IMR-90 (cell line): ENCODE results near the gene COG3. TPM values are rescaled to one million over a fixed set of nuclear protein-coding genes. Genes with fewer than 3 reads are reported as not detected.

Experiments
- ATAC-seq: fragments of 200-7000 bp; cut with Tn5 transposase; 2 replicates; pipeline ENCODE4 v1.9.1; 2020; ENCODE audit warnings: low read depth, mild to moderate bottlenecking, moderate library complexity
- BruUV-seq: library from RNA; stranded (reverse); fragments of 400-500 nt; replicated peaks from 2 replicates; lab custom pipeline; 2021; lab: Mats Ljungman, UMichigan
- CTCF ChIA-PET: fragments of 300-600 bp; formaldehyde crosslinking; extraction: SDS; loops from one replicate; lab custom pipeline; 2021; ENCODE audit warnings: antibody characterized with exemption; lab: Yijun Ruan, JAX
- POLR2A ChIA-PET: fragments of 300-600 bp; sonication (Branson Sonifier 250); formaldehyde crosslinking; loops from one replicate; lab custom pipeline; 2022; ENCODE audit warnings: antibody characterized with exemption; ENCODE audit not compliant: unreplicated experiment; lab: Charles Lee
- DNase-seq: peaks from one replicate; pipeline ENCODE4 v3.0.0; 2013
- H2AFZ ChIP-seq: replicated peaks from 2 replicates; pipeline ENCODE3; 2013; ENCODE audit warnings: low read length, mild to moderate bottlenecking; ENCODE audit not compliant: poor library complexity
- H2AK5ac ChIP-seq: 2 replicates; pipeline ENCODE4 v1.6.1; 2013; ENCODE audit warnings: low read depth, low read length, inconsistent platforms
- H2AK9ac ChIP-seq: replicated peaks from 2 replicates; pipeline ENCODE3; 2013; ENCODE audit warnings: mild to moderate bottlenecking, low read depth, low read length, moderate library complexity; ENCODE audit not compliant: poor library complexity
- H2BK120ac ChIP-seq: 2 replicates; pipeline ENCODE4 v1.6.1; 2013; ENCODE audit warnings: low read depth, low read length, inconsistent platforms
- H2BK15ac ChIP-seq: 3 replicates; pipeline ENCODE4 v1.6.1; 2013; ENCODE audit warnings: low read depth, low read length, inconsistent platforms
- H2BK20ac ChIP-seq: 2 replicates; pipeline ENCODE4 v1.6.1; 2013; ENCODE audit warnings: low read depth, mild to moderate bottlenecking, inconsistent platforms, low read length, moderate library complexity
- H2BK5ac ChIP-seq: 2 replicates; pipeline ENCODE4 v1.6.1; 2013; ENCODE audit warnings: mild to moderate bottlenecking, low read depth, low read length, inconsistent platforms; ENCODE audit not compliant: poor library complexity, severe bottlenecking
- H3K14ac ChIP-seq: replicated peaks from 2 replicates; pipeline ENCODE4 v1.6.1; 2013; ENCODE audit warnings: low read depth, low read length, inconsistent platforms
- H3K18ac ChIP-seq: 2 replicates; pipeline ENCODE4 v1.6.1; 2013; ENCODE audit warnings: low read depth, low read length, control low read depth
- H3K23ac ChIP-seq: 2 replicates; pipeline ENCODE4 v1.6.1; 2013; ENCODE audit warnings: low read depth, low read length, inconsistent platforms
- H3K27ac ChIP-seq: 2 replicates; pipeline ENCODE4 v1.5.1; 2013; ENCODE audit warnings: mild to moderate bottlenecking, control low read depth, low read length; ENCODE audit not compliant: insufficient read depth
- H3K27me3 ChIP-seq: 2 replicates; pipeline ENCODE4 v1.6.1; 2013; ENCODE audit warnings: low read length; ENCODE audit not compliant: control insufficient read depth, insufficient read depth
- H3K36me3 ChIP-seq: 2 replicates; pipeline ENCODE4 v1.6.1; 2013; ENCODE audit warnings: low read length, mixed read lengths; ENCODE audit not compliant: control insufficient read depth, insufficient read depth
- H3K4ac ChIP-seq: 2 replicates; pipeline ENCODE4 v1.6.1; 2013; ENCODE audit warnings: low read depth, low read length, inconsistent platforms
- H3K4me1 ChIP-seq: 2 replicates; pipeline ENCODE4 v1.6.1; 2013; ENCODE audit warnings: low read length, mixed read lengths; ENCODE audit not compliant: control insufficient read depth, insufficient read depth
- H3K4me2 ChIP-seq: 2 replicates; pipeline ENCODE4 v1.6.1; 2013; ENCODE audit warnings: low read depth, mild to moderate bottlenecking, control low read depth, low read length, moderate library complexity
- H3K4me3 ChIP-seq: 2 replicates; pipeline ENCODE4 v1.5.1; 2013; ENCODE audit warnings: low read depth, mild to moderate bottlenecking, control low read depth, low read length, moderate library complexity; ENCODE audit not compliant: insufficient read depth
- H3K56ac ChIP-seq: 2 replicates; pipeline ENCODE4 v1.6.1; 2013; ENCODE audit warnings: low read length, inconsistent platforms; ENCODE audit not compliant: insufficient read depth; ENCODE audit errors: extremely low read depth
- H3K79me1 ChIP-seq, 2 experiments: 2 replicates each; pipeline ENCODE4 v1.6.1; 2013; ENCODE audit warnings: low read length in 2 of 2, inconsistent platforms in 1 of 2, low read depth in 1 of 2
- H3K9ac ChIP-seq: 2 replicates; pipeline ENCODE4 v1.6.1; 2013; ENCODE audit warnings: low read depth, low read length, control low read depth
- H3K9me1 ChIP-seq: 2 replicates; pipeline ENCODE4 v1.6.1; 2013; ENCODE audit warnings: low read length, inconsistent platforms; ENCODE audit not compliant: insufficient read depth
- H3K9me3 ChIP-seq: 2 replicates; pipeline ENCODE4 v1.6.1; 2013; ENCODE audit warnings: low read length; ENCODE audit not compliant: control insufficient read depth, insufficient read depth
- H4K20me1 ChIP-seq: 2 replicates; pipeline ENCODE4 v1.6.1; 2013; ENCODE audit warnings: low read length, inconsistent platforms; ENCODE audit not compliant: insufficient read depth
- H4K5ac ChIP-seq: 2 replicates; pipeline ENCODE4 v1.6.1; 2013; ENCODE audit warnings: mild to moderate bottlenecking, low read depth, low read length, control low read depth
- H4K8ac ChIP-seq, 2 experiments: 2 replicates each; pipeline ENCODE4 v1.6.1; 2013; ENCODE audit warnings: low read depth in 2 of 2, low read length in 2 of 2, control low read depth in 1 of 2, inconsistent platforms in 1 of 2
- H4K91ac ChIP-seq: 2 replicates; pipeline ENCODE4 v1.6.1; 2013; ENCODE audit warnings: low read depth, low read length, inconsistent platforms; ENCODE audit not compliant: insufficient read depth
- BHLHE40 ChIP-seq: fragments of 150-350 bp; IDR thresholded peaks from 2 replicates; pipeline ENCODE4 v1.6.1; 2016; ENCODE audit warnings: mild to moderate bottlenecking, low read depth, low read length
- CEBPB ChIP-seq: IDR thresholded peaks from 2 replicates; pipeline ENCODE4 v1.6.1; 2012; ENCODE audit warnings: low read depth, low read length, improper control_type of control experiment
- CHD1 ChIP-seq: IDR thresholded peaks from 2 replicates; pipeline ENCODE4 v1.6.1; 2012; ENCODE audit warnings: low read depth, low read length, improper control_type of control experiment
- CTCF ChIP-seq: conservative IDR thresholded peaks from 2 replicates; pipeline ENCODE4 v1.5.1; 2012; ENCODE audit warnings: mild to moderate bottlenecking, low read depth, low read length, improper control_type of control experiment
- FOS ChIP-seq: fragments of 150-350 bp; IDR thresholded peaks from 2 replicates; pipeline ENCODE4 v1.6.1; 2016; ENCODE audit warnings: low read depth, low read length
- MAFK ChIP-seq: IDR thresholded peaks from 2 replicates; pipeline ENCODE4 v1.6.1; 2012; ENCODE audit warnings: low read depth, low read length, improper control_type of control experiment
- MAZ ChIP-seq: IDR thresholded peaks from 2 replicates; pipeline ENCODE4 v1.6.1; 2012; ENCODE audit warnings: low read depth, mild to moderate bottlenecking, low read length, improper control_type of control experiment, moderate library complexity, borderline replicate concordance
- MXI1 ChIP-seq: IDR thresholded peaks from 2 replicates; pipeline ENCODE4 v1.6.1; 2012; ENCODE audit warnings: low read depth, mild to moderate bottlenecking, low read length, moderate library complexity, borderline replicate concordance
- NFE2L2 ChIP-seq: fragments of 150-350 bp; IDR thresholded peaks from 2 replicates; pipeline ENCODE4 v1.6.1; 2016; ENCODE audit warnings: low read depth, mild to moderate bottlenecking, low read length
- POLR2A ChIP-seq: IDR thresholded peaks from 2 replicates; pipeline ENCODE4 v1.6.1; 2012; ENCODE audit warnings: mild to moderate bottlenecking, low read depth, low read length
- RAD21 ChIP-seq: IDR thresholded peaks from 2 replicates; pipeline ENCODE4 v1.6.1; 2012; ENCODE audit warnings: low read length, improper control_type of control experiment
- RCOR1 ChIP-seq: IDR thresholded peaks from 2 replicates; pipeline ENCODE4 v1.6.1; 2012; ENCODE audit warnings: mild to moderate bottlenecking, low read length, improper control_type of control experiment; ENCODE audit not compliant: insufficient replicate concordance
- RFX5 ChIP-seq: IDR thresholded peaks from 2 replicates; pipeline ENCODE4 v1.8.0; 2012; ENCODE audit warnings: low read depth, mild to moderate bottlenecking, low read length, moderate library complexity
- SMC3 ChIP-seq: fragments of 150-350 bp; IDR thresholded peaks from 2 replicates; pipeline ENCODE4 v1.6.1; 2016; ENCODE audit warnings: low read depth, mild to moderate bottlenecking, antibody characterized with exemption, low read length, moderate library complexity
- WGBS, 2 experiments: methylation state at CpG; one replicate each; pipeline versions ENCODE4 v1.1.5 to v1.1.7; 2013; ENCODE audit warnings: missing lambda C conversion rate in 2 of 2; ENCODE audit not compliant: insufficient read length in 1 of 2; ENCODE audit errors: extremely low coverage in 2 of 2; 5-methylcytosine and 5-hydroxymethylcytosine counted together
- dilution Hi-C: fragments of 300-500 bp; cut with HindIII; formaldehyde crosslinking; loops from one replicate; pipeline ENCODE4 v1.14.3; 2018; ENCODE audit warnings: low sequenced_read_pairs; ENCODE audit not compliant: unreplicated experiment
- in situ Hi-C: fragments of 300-500 bp; cut with MboI; formaldehyde crosslinking; loops from 3 replicates; pipeline ENCODE4 v1.14.3; 2019; ENCODE audit warnings: low sequenced_read_pairs, inconsistent platforms, mixed read lengths
- intact Hi-C: fragments of 100-400 bp; cut with micrococcal nuclease; formaldehyde crosslinking; loops from 2 replicates; pipeline ENCODE4 v1.10.0; 2022
- polyA plus RNA-seq, 3 experiments: library from polyadenylated mRNA; depleted of rRNA; stranded (reverse); fragments of >200 nt; gene quantifications; 2 replicates each; pipeline ENCODE4 v1.2.3, GENCODE V29; 2012; ENCODE audit warnings: low replicate concordance in 1 of 3
- total RNA-seq: library from RNA; depleted of rRNA; stranded (reverse); fragments of >200 nt; gene quantifications from 2 replicates; pipeline ENCODE4 v1.2.3, GENCODE V29; 2012
- TF ChIP-seq, protein P1 (sequence below): fragments of 150-350 bp; IDR thresholded peaks from 2 replicates; pipeline ENCODE4 v1.6.1; 2016; ENCODE audit warnings: low read depth, mild to moderate bottlenecking, low read length, moderate library complexity, borderline replicate concordance
- TF ChIP-seq, protein P2 (sequence below): fragments of 150-350 bp; IDR thresholded peaks from 2 replicates; pipeline ENCODE4 v1.6.1; 2017; ENCODE audit warnings: mild to moderate bottlenecking, antibody characterized with exemption, low read length, low read depth

The COG3 gene
- total and polyA plus RNA-seq, 2 of the 4 experiments (the other 2 are of a cell fraction) = 21.7 to 31.9 TPM

DNA sequence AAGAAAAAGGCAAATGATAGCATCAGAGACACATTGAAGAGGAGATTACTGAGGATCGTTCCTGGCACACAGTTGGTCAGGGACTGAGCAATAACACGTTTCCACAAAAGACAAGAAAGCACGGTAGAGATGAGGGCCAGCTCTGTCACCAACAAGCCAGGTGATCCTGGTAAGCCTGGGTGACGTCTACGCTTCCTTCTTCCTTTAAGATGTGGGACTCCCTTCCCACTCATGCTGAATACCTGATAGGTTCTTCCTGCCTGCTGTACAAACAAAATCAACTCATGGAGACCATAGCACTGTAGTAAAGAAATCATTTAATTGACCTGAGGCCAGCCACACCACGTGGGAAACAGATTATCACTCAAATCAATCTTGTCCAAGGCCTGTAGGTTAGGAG, 19.7 kb upstream of the COG3 start:
- Histone ChIP-seq H3K27me3 (peaks cover 10% of the 10 kb centered on the region), H3K27ac (no peak overlapping the region), H3K56ac (no peak overlapping the region), H3K18ac (no peak overlapping the region), H3K4me2 (no peak overlapping the region), H4K5ac (no peak overlapping the region), H3K4me1 (peaks cover 3% of the 10 kb centered on the region; the same call in 1 of the 2 replicates), H3K4me3 (no peak overlapping the region), H2AK5ac (no peak overlapping the region), H2AFZ (no peak overlapping the region), H2AK9ac (no peak overlapping the region), H3K4ac (no peak overlapping the region), H2BK120ac (no peak overlapping the region), H4K20me1 (no peaks in the 10 kb centered on the region), H3K9ac (no peak overlapping the region), H3K14ac (no peak overlapping the region), H2BK15ac (no peak overlapping the region), H2BK5ac (no peak overlapping the region), H2BK20ac (no peak overlapping the region), H3K23ac (no peak overlapping the region), H3K9me3 (no peaks in the 10 kb centered on the region), H3K9me1 (no peaks in the 10 kb centered on the region), H3K36me3 (no peaks in the 10 kb centered on the region), H4K8ac (no peak overlapping the region), H3K79me1 (no peaks in the 10 kb centered on the region), H4K91ac (no peak overlapping the region)
- intact Hi-C loops (no loop called here), in situ Hi-C loops (no loop called here), dilution Hi-C loops (no loop called here)
- BruUV-seq = no TSS peak
- CTCF ChIA-PET = no interaction called here
- no peak for ATAC-seq
- TF ChIP-seq MAFK = no peak
- no peak for TF ChIP-seq BHLHE40
- TF ChIP-seq MAZ = no peak
- no peak for TF ChIP-seq RCOR1
- no peak for TF ChIP-seq MXI1
- TF ChIP-seq FOS = no peak
- TF ChIP-seq, protein P1, sequence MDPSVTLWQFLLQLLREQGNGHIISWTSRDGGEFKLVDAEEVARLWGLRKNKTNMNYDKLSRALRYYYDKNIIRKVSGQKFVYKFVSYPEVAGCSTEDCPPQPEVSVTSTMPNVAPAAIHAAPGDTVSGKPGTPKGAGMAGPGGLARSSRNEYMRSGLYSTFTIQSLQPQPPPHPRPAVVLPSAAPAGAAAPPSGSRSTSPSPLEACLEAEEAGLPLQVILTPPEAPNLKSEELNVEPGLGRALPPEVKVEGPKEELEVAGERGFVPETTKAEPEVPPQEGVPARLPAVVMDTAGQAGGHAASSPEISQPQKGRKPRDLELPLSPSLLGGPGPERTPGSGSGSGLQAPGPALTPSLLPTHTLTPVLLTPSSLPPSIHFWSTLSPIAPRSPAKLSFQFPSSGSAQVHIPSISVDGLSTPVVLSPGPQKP = no peak
- TF ChIP-seq, protein P2, sequence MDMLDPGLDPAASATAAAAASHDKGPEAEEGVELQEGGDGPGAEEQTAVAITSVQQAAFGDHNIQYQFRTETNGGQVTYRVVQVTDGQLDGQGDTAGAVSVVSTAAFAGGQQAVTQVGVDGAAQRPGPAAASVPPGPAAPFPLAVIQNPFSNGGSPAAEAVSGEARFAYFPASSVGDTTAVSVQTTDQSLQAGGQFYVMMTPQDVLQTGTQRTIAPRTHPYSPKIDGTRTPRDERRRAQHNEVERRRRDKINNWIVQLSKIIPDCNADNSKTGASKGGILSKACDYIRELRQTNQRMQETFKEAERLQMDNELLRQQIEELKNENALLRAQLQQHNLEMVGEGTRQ = no peak
- no peak for TF ChIP-seq NFE2L2
- no peak for TF ChIP-seq SMC3
- no peak for TF ChIP-seq RAD21
- no peak for TF ChIP-seq CHD1
- no peak for TF ChIP-seq POLR2A
- TF ChIP-seq CTCF = no peak
- no peak for TF ChIP-seq RFX5
- no peak for TF ChIP-seq CEBPB
- WGBS, 2 experiments = 75% methylated on average over 3 of the region's 6 CpGs; no CpG with 5 or more reads in 1 of the 2 experiments
- POLR2A ChIA-PET = no interaction called here
- DNase-seq = no peak
